ENCODE measurements around the gene EIF4G3. TPM values are rescaled to one million over a fixed set of nuclear protein-coding genes. Genes with fewer than 3 reads are reported as not detected.

EIF4G3 gene
- total RNA-seq, 1 donor = 58.6 TPM

- no peak overlapping the region for H3K4me3 ChIP-seq (ENCODE audit: low read depth, low read length)
- TF ChIP-seq CTCF (IDR thresholded peaks at IDR 0.05; ENCODE audit: insufficient read depth, low read length) = no peak
- no peak for DNase-seq (ENCODE audit: low read depth)
Measured at GRCh38 chr1:21118167-21118566, 58.5 kb downstream of the EIF4G3 start.

- DNase-seq (ENCODE audit: low read depth) = peak; percentile 47
- TF ChIP-seq CTCF (IDR thresholded peaks at IDR 0.05; ENCODE audit: insufficient read depth, low read length) = no peak
- H3K4me3 ChIP-seq (ENCODE audit: low read depth, low read length) = no peak overlapping the region
Measured at GRCh38 chr1:21117597-21118001, 59.1 kb downstream of the EIF4G3 start.

GRCh38 chr1:21117159-21117558 lies 59.5 kb downstream of the EIF4G3 start:
- H3K4me3 ChIP-seq (ENCODE audit: low read depth, low read length) = no peak overlapping the region
- TF ChIP-seq CTCF (IDR thresholded peaks at IDR 0.05; ENCODE audit: insufficient read depth, low read length) = no peak
- DNase-seq (ENCODE audit: low read depth) = no peak

GRCh38 chr1:21115098-21115760 lies 61.5 kb downstream of the EIF4G3 start:
- no peak for TF ChIP-seq CTCF (IDR thresholded peaks at IDR 0.05; ENCODE audit: insufficient read depth, low read length)
- no peak for DNase-seq (ENCODE audit: low read depth)
- H3K4me3 ChIP-seq (ENCODE audit: low read depth, low read length) = no peak overlapping the region

GRCh38 chr1:21114431-21114830 lies 62.3 kb downstream of the EIF4G3 start:
- TF ChIP-seq CTCF (IDR thresholded peaks at IDR 0.05; ENCODE audit: insufficient read depth, low read length) = no peak
- DNase-seq (ENCODE audit: low read depth) = no peak
- H3K4me3 ChIP-seq (ENCODE audit: low read depth, low read length) = no peak overlapping the region

GRCh38 chr1:21110163-21110562 lies 66.5 kb downstream of the EIF4G3 start:
- H3K4me3 ChIP-seq (ENCODE audit: low read depth, low read length) = no peak overlapping the region
- DNase-seq (ENCODE audit: low read depth) = no peak
- TF ChIP-seq CTCF (IDR thresholded peaks at IDR 0.05; ENCODE audit: insufficient read depth, low read length) = no peak

- no peak for TF ChIP-seq CTCF (IDR thresholded peaks at IDR 0.05; ENCODE audit: insufficient read depth, low read length)
- no peak overlapping the region for H3K4me3 ChIP-seq (ENCODE audit: low read depth, low read length)
- DNase-seq (ENCODE audit: low read depth) = no peak
Measured at GRCh38 chr1:21106709-21107108, 70.0 kb downstream of the EIF4G3 start.

Measured in fibroblast of the aortic adventitia (primary cell).